Psoas muscle (tissue), 8 donors: ENCODE results near the gene ASPSCR1. TPM values are rescaled to one million over a fixed set of nuclear protein-coding genes. Genes with fewer than 3 reads are reported as not detected.
A peak's percentile ranks its signal among the peaks of the same experiment; 100 is the strongest.

ENCODE experiments used
- ATAC-seq, 4 donors: fragments of 200-7000 bp; cut with Tn5 transposase; one replicate each; pipeline ENCODE4 v1.9.1; 2020; ENCODE audit warnings: moderate library complexity in 3 of 4, mild to moderate bottlenecking in 2 of 4
- DNase-seq, 2 donors: peaks; one replicate each; pipeline ENCODE4 v3.0.0-alpha.2; 2020
- H3K27ac ChIP-seq: fragments of 200-600 bp; one replicate; pipeline ENCODE4 v1.8.0; 2022
- H3K27me3 ChIP-seq, 3 donors: fragments of 200-600 bp in 1 of 3; one replicate each; pipeline versions ENCODE4 v1.6.1 to v1.8.0; 2013 to 2022; ENCODE audit warnings: low read length in 2 of 3, mild to moderate bottlenecking in 2 of 3, moderate library complexity in 1 of 3; ENCODE audit not compliant: insufficient read depth in 3 of 3
- H3K36me3 ChIP-seq, 2 donors: fragments of 200-600 bp in 1 of 2; one replicate each; pipeline versions ENCODE4 v1.6.1 to v1.8.0; 2013 to 2022; ENCODE audit warnings: low read depth in 1 of 2, mild to moderate bottlenecking in 1 of 2, moderate library complexity in 1 of 2; ENCODE audit not compliant: insufficient read depth in 1 of 2
- H3K4me1 ChIP-seq: fragments of 200-600 bp; one replicate; pipeline ENCODE4 v1.8.0; 2022
- H3K4me3 ChIP-seq: fragments of 200-600 bp; one replicate; pipeline ENCODE4 v1.8.0; 2022; ENCODE audit warnings: mild to moderate bottlenecking
- H3K9me3 ChIP-seq: fragments of 200-600 bp; one replicate; pipeline ENCODE4 v1.8.0; 2022
- CTCF ChIP-seq: fragments of 200-600 bp; IDR thresholded peaks from one replicate; pipeline ENCODE4 v1.8.0; 2022; ENCODE audit warnings: antibody characterized with exemption
- WGBS, 3 donors: extraction: QIAGEN DNeasy Blood & Tissue Kit; methylation state at CpG; one replicate each; pipeline versions ENCODE4 v1.1.6 to v1.1.7; 2013; 5-methylcytosine and 5-hydroxymethylcytosine counted together
- intact Hi-C, 2 donors: fragments of 100-400 bp; cut with DNase I; formaldehyde crosslinking; loops; one replicate each; pipeline versions ENCODE4 v1.11.0 to v1.14.2; 2022
- polyA plus RNA-seq, 3 donors: library from polyadenylated mRNA; stranded (reverse); fragments of 200-250 nt; gene quantifications; one replicate each; pipeline ENCODE4 v1.2.3, GENCODE V29; 2013
- total RNA-seq, 4 donors: library from RNA; stranded (reverse); fragmentation: NEBNext Ultra II Directional in 2 of 4; extraction: Animal tissue kit (Norgen Biotek cat#: 25700) in 2 of 4; gene quantifications; one replicate each; pipeline versions ENCODE4 v1.2.1 to v1.2.4, GENCODE V29; 2021 to 2023
- donor health status: healthy with polysubstance abuse.
- donor health status: DM: no; HTN: no; CAD: no; lungs with moderate emphysema.
- donor health status: Bipolar disorder and iron deficiency.
- donor health status: healthy.
- donor health status: DM: yes; HTN: yes; CAD: no.
- donor health status: DM: no; HTN: no; CAD: no.
- donor health status: DM: no; HTN: no; CAD: no.
- donor health status: DM: yes; HTN: yes; CAD: no.

Gene ASPSCR1
- total and polyA plus RNA-seq, 7 donors = 27.7 to 37.4 (median 33.0) TPM

- H3K36me3 ChIP-seq = peaks cover 0 to 27% of the 10 kb centered on the region in 2 donors
- H3K9me3 ChIP-seq = no peaks in the 10 kb centered on the region
- intact Hi-C loops = loop anchor here in 1 of 2 donors (5.0 kb wide), 1 partner anchor 38 kb away; the partner anchor contains the start of gene ASPSCR1
- ATAC-seq (no peak), DNase-seq (no peak)
- H3K4me3 ChIP-seq = no peak overlapping the region
- H3K27me3 ChIP-seq = no peaks in the 10 kb centered on the region
- no peak overlapping the region for H3K27ac ChIP-seq
- H3K4me1 ChIP-seq = peaks cover 25% of the 10 kb centered on the region
- 80 to 82% (median 81%) methylated on average over 23 to 24 of the region's 24 CpGs for WGBS, 3 donors
- TF ChIP-seq CTCF = no peak
Measured at GRCh38 chr17:82015311-82015971, 38.0 kb downstream of the ASPSCR1 start.

GRCh38 chr17:82016061-82016874 is 38.8 kb downstream of the ASPSCR1 start:
- H3K4me3 ChIP-seq = no peak overlapping the region
- ATAC-seq (no peak), DNase-seq (no peak)
- intact Hi-C loops = loop anchor here in 1 of 2 donors (5.0 kb wide), 1 partner anchor 39 kb away; the partner anchor contains the start of gene ASPSCR1
- H3K4me1 ChIP-seq = peaks cover 27% of the 10 kb centered on the region
- no peak for TF ChIP-seq CTCF
- H3K27ac ChIP-seq = no peak overlapping the region
- peaks cover 0 to 21% of the 10 kb centered on the region in 2 donors for H3K36me3 ChIP-seq
- no peaks in the 10 kb centered on the region for H3K27me3 ChIP-seq
- no peaks in the 10 kb centered on the region for H3K9me3 ChIP-seq
- 85 to 86% (median 86%) methylated on average over 28 of the region's 28 CpGs for WGBS, 3 donors

- Histone ChIP-seq H3K36me3 (peaks cover 0 to 14% of the 10 kb centered on the region in 2 donors), H3K9me3 (no peaks in the 10 kb centered on the region), H3K27me3 (no peaks in the 10 kb centered on the region), H3K4me1 (peaks cover 34% of the 10 kb centered on the region), H3K4me3 (no peak overlapping the region), H3K27ac (no peak overlapping the region)
- intact Hi-C loops = loop anchor here in 1 of 2 donors (5.0 kb wide), 1 partner anchor 40 kb away; the partner anchor contains the start of gene ASPSCR1
- DNase-seq (no peak), ATAC-seq (no peak)
- TF ChIP-seq CTCF = no peak
- WGBS, 3 donors = 85 to 88% (median 85%) methylated on average over 18 to 24 of the region's 24 CpGs
Measured at GRCh38 chr17:82016875-82017459, 39.5 kb downstream of the ASPSCR1 start.

GRCh38 chr17:82017612-82018151 is 40.3 kb downstream of the ASPSCR1 start:
- no peaks in the 10 kb centered on the region for H3K27me3 ChIP-seq
- no peak for DNase-seq
- no peak for TF ChIP-seq CTCF
- H3K4me3 ChIP-seq = no peak overlapping the region
- ATAC-seq = no peak
- 80% methylated on average over 8 to 13 of the region's 13 CpGs for WGBS, 3 donors
- intact Hi-C loops = loop anchor here in 1 of 2 donors (5.0 kb wide), 1 partner anchor 40 kb away; the partner anchor contains the start of gene ASPSCR1
- peaks cover 37% of the 10 kb centered on the region for H3K4me1 ChIP-seq
- no peaks in the 10 kb centered on the region for H3K9me3 ChIP-seq
- H3K27ac ChIP-seq = peak overlapping the region; percentile 65
- peaks cover 0 to 7% of the 10 kb centered on the region in 2 donors for H3K36me3 ChIP-seq
